HEK293T (cell line): ENCODE results near the gene KRT84.

Experiments used
- CTCF ChIA-PET: fragments of 350-600 bp; formaldehyde crosslinking; extraction: SDS; loops from one replicate; lab custom pipeline; 2021; ENCODE audit warnings: antibody characterized with exemption, inconsistent platforms; lab: Yijun Ruan, JAX
- POLR2A ChIA-PET: fragments of 350-600 bp; formaldehyde crosslinking; extraction: SDS; loops from one replicate; lab custom pipeline; 2020; ENCODE audit warnings: antibody characterized with exemption, inconsistent platforms; lab: Yijun Ruan, JAX
- DNase-seq: peaks from one replicate; pipeline ENCODE4 v3.0.0; 2012; ENCODE audit warnings: mixed read lengths; ENCODE audit errors: extremely low spot score
- ARNT ChIP-seq: fragments of 450-650 bp; IDR thresholded peaks from 2 replicates; pipeline ENCODE4 v1.6.1; 2017; ENCODE audit warnings: mild to moderate bottlenecking
- BHLHE40 ChIP-seq: fragments of 450-650 bp; IDR thresholded peaks from 2 replicates; pipeline ENCODE4 v1.6.1; 2016; ENCODE audit warnings: mild to moderate bottlenecking, moderate library complexity, borderline replicate concordance
- CTBP1 ChIP-seq: fragments of 450-650 bp; IDR thresholded peaks from 2 replicates; pipeline ENCODE4 v1.6.1; 2016; ENCODE audit warnings: borderline replicate concordance
- ELF4 ChIP-seq: fragments of 450-650 bp; IDR thresholded peaks from 2 replicates; pipeline ENCODE4 v1.6.1; 2017; ENCODE audit warnings: antibody characterized with exemption
- FOXA1 ChIP-seq: fragments of 450-650 bp; IDR thresholded peaks from 2 replicates; pipeline ENCODE4 v1.6.1; 2016; ENCODE audit warnings: mild to moderate bottlenecking
- FOXK2 ChIP-seq: fragments of 450-650 bp; IDR thresholded peaks from 2 replicates; pipeline ENCODE4 v1.6.1; 2016; ENCODE audit warnings: mild to moderate bottlenecking
- FOXM1 ChIP-seq: fragments of 450-650 bp; IDR thresholded peaks from 2 replicates; pipeline ENCODE4 v1.6.1; 2017; ENCODE audit warnings: mild to moderate bottlenecking, borderline replicate concordance
- HDGF ChIP-seq: fragments of 450-650 bp; IDR thresholded peaks from 2 replicates; pipeline ENCODE4 v1.6.1; 2017; ENCODE audit warnings: antibody characterized with exemption, borderline replicate concordance
- L3MBTL2 ChIP-seq: fragments of 450-650 bp; conservative IDR thresholded peaks from 2 replicates; pipeline ENCODE4 v1.6.1; 2016; ENCODE audit warnings: mild to moderate bottlenecking
- LEF1 ChIP-seq: fragments of 450-650 bp; IDR thresholded peaks from 2 replicates; pipeline ENCODE4 v1.6.1; 2017; ENCODE audit warnings: mild to moderate bottlenecking, borderline replicate concordance
- NFRKB ChIP-seq: fragments of 450-650 bp; IDR thresholded peaks from 2 replicates; pipeline ENCODE4 v1.6.1; 2016; ENCODE audit warnings: mild to moderate bottlenecking, moderate library complexity
- SP1 ChIP-seq: fragments of 450-650 bp; IDR thresholded peaks from 2 replicates; pipeline ENCODE4 v1.6.1; 2017
- SUZ12 ChIP-seq: fragments of 450-650 bp; IDR thresholded peaks from 2 replicates; pipeline ENCODE4 v1.6.1; 2016; ENCODE audit warnings: mild to moderate bottlenecking
- TARDBP ChIP-seq: fragments of 450-650 bp; IDR thresholded peaks from 2 replicates; pipeline ENCODE4 v1.6.1; 2016
- ZNF384 ChIP-seq: fragments of 450-650 bp; IDR thresholded peaks from 2 replicates; pipeline ENCODE4 v1.6.1; 2016
- TF ChIP-seq, protein P1 (sequence below): fragments of 450-650 bp; IDR thresholded peaks from 2 replicates; pipeline ENCODE4 v1.6.1; 2016

The KRT84 gene

DNA sequence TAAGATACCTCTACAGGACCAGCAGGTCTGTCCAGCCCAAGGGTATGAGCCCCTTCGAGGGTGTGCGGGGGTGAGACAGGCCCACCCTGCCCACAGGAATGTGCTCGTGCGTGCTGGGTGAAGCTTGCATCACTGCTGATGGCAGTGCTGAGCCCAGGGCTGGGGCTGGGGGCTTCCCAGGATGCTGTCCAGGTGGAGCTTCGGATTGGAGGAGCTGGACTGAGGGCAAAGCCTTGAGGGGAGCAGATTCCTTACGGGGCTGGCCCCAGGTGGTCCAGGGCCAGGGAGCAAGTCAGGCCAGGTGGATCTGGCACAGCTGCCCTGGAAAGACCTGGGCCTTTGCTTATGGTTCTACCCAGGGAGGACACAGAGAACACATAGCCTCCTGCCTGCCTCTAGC, 15.6 kb downstream of the KRT84 start:
- ChIA-PET CTCF (interaction anchor here (0.7 to 3.3 kb wide), 5 partner anchors 8 to 509 kb away, joined by 3 to 13 read pairs (median 5); no protein-coding TSS in a partner anchor), POLR2A (no interaction called here)

DNA sequence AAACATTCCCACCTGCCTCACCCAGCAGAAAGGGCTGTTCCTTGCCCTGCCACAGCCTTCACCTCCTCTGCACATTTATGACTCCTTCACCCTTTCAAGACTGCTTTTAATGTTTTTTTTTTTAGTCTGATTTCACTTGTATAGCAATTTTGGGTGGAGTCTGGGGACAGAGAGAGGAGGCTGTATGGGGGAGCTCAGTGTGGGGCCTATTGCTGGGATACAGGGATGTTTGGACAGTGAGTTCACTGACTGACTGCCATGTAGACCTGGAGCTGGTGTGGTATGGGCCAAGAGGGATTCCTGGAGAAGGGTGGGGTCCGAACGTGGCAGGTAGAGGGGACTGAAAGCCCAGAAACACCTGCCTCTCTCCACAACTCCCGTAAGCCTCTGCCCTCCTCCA, 16.2 kb downstream of the KRT84 start:
- POLR2A ChIA-PET: no interaction called here
- CTCF ChIA-PET: interaction anchor here (0.7 to 2.1 kb wide), 5 partner anchors 11 to 510 kb away, joined by 3 to 10 read pairs (median 4); no protein-coding TSS in a partner anchor
- no peak for DNase-seq

More for the DNA sequence above, 15.6 kb downstream of the KRT84 start:
- DNase-seq: no peak
- TF ChIP-seq HDGF (no peak), SUZ12 (no peak), BHLHE40 (no peak), FOXK2 (no peak), CTBP1 (no peak), ELF4 (no peak), NFRKB (no peak), ARNT (no peak), ZNF384 (no peak), FOXA1 (no peak), SP1 (no peak), FOXM1 (no peak), LEF1 (no peak), L3MBTL2 (no peak)
- TF ChIP-seq, protein P1, sequence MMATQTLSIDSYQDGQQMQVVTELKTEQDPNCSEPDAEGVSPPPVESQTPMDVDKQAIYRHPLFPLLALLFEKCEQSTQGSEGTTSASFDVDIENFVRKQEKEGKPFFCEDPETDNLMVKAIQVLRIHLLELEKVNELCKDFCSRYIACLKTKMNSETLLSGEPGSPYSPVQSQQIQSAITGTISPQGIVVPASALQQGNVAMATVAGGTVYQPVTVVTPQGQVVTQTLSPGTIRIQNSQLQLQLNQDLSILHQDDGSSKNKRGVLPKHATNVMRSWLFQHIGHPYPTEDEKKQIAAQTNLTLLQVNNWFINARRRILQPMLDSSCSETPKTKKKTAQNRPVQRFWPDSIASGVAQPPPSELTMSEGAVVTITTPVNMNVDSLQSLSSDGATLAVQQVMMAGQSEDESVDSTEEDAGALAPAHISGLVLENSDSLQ: no peak

DNA sequence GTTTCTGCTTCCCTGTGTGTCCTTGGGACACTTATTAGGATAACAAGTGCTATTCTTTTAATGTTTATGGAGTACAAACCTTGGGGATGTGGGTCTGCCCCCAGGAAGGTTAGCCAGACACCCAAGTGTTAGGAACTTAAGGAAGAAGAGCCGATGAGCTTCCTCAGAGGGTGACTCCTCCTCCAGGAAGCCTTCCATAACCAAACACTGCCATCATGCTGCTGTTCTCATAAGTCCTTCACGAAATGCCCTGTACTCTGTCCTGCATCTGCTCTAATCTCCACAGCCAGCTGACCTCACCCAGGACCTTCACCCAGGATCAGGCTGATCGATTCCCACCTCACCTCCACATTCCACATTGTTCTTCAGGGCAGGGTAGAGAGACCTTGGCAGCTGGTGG, 16.9 kb downstream of the KRT84 start:
- ChIA-PET POLR2A (no interaction called here), CTCF (interaction anchor here (0.5 to 2.1 kb wide), 5 partner anchors 89 to 516 kb away, joined by 3 to 10 read pairs (median 3); no protein-coding TSS in a partner anchor)
- TF ChIP-seq SP1 (no peak), BHLHE40 (no peak), L3MBTL2 (no peak), CTBP1 (no peak), NFRKB (no peak), ZNF384 (no peak), FOXA1 (no peak), ARNT (no peak), HDGF (no peak)

More for the DNA sequence above, 16.2 kb downstream of the KRT84 start:
- TF ChIP-seq BHLHE40 (no peak), HDGF (no peak), FOXK2 (no peak), FOXA1 (no peak), NFRKB (no peak), SUZ12 (no peak), ZNF384 (no peak), LEF1 (no peak), SP1 (no peak)
- TF ChIP-seq, protein P1: no peak

DNA sequence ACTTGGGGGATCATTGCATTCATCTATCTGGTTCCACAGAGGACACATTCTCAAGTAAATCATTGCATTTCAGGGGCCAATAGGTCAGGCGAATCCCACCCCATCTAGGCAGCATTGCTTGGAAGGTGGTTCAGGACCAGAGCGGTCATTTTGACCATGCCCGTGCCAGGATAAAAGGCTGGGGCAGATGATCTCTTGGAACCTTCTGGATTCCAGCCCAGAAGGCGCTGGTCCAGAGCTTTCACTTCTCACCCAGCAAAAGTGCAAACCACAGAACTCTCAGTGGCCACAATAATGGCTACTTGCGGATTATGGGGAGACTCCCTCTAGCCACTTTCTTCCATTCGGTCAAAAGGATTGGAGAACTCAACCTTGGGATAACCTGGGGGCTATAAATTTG, 17.6 kb downstream of the KRT84 start:
- CTCF ChIA-PET: interaction anchor here (0.9 to 2.1 kb wide), 4 partner anchors 13 to 517 kb away, joined by 3 to 10 read pairs (median 4); no protein-coding TSS in a partner anchor

More for the DNA sequence above, 16.9 kb downstream of the KRT84 start:
- no peak for DNase-seq

DNA sequence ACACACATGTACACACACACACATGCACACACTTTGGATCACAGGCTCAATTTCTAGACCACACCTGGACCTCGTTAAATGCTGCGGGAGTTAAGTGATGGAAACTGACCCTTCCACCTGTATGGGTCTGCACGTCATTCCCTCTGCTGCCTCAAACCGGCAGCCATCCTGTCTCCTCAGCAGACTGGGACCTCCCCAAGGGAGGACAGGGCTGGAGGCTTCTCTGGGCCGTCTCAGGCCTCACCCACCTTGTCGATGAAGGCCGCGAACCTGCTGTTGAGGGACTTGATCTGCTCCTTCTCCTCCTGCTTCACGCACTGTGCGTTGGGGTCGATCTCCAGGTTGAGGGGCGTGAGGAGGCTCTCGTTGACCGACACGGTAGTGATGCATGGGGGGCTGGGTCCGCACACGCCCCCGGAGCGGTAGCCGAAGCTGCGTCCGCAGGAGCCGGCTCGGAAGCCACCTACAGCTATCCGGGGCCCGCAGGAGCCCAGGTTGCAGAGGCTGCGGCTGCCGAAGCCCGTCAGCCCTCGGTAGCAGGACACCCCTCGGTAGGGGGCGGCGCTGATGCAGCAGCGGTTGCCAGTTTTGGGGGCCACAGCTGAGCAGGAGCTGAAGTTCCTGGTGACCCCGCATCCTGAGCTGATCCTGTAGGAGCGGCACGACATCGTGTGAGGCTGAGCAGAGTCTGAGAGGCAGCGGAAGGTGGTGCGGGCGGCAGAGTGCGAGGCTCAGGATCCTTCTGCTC, 18.5 kb downstream of the KRT84 start, which contains the start of gene KRT85:
Gene KRT85, minus strand, starts transcription at position 744 of the 748 bp plus-strand sequence. Its CDS starts 76 bp downstream, at position 668.
- no peak for TF ChIP-seq BHLHE40
- TF ChIP-seq ARNT: no peak
- TF ChIP-seq TARDBP: no peak
- no peak for TF ChIP-seq ZNF384
- no peak for TF ChIP-seq FOXM1
- TF ChIP-seq NFRKB: no peak
- no peak for TF ChIP-seq L3MBTL2
- TF ChIP-seq CTBP1: no peak
- TF ChIP-seq, protein P1: no peak
- no peak for TF ChIP-seq FOXA1
- TF ChIP-seq ELF4: no peak
- no peak for TF ChIP-seq FOXK2
- TF ChIP-seq LEF1: no peak
- TF ChIP-seq HDGF: no peak
- no peak for TF ChIP-seq SP1
- no peak for TF ChIP-seq SUZ12
- ChIA-PET POLR2A (no interaction called here), CTCF (interaction anchor here (0.9 kb wide), 1 partner anchor 14 kb away, joined by 3 read pairs; no protein-coding TSS in a partner anchor)
- no peak for DNase-seq

More for the DNA sequence above, 17.6 kb downstream of the KRT84 start:
- no peak for DNase-seq
- TF ChIP-seq NFRKB: no peak
- TF ChIP-seq, protein P1: no peak
- TF ChIP-seq CTBP1: no peak
- TF ChIP-seq ELF4: no peak
- no peak for TF ChIP-seq SP1
- TF ChIP-seq L3MBTL2: no peak
- no peak for TF ChIP-seq FOXK2
- no peak for TF ChIP-seq ZNF384
- no peak for TF ChIP-seq ARNT
- TF ChIP-seq TARDBP: no peak
- POLR2A ChIA-PET: no interaction called here
